NB4 (cell line): ENCODE data around the gene SPATA20.

Experiments used
- MYC ChIP-seq: IDR thresholded peaks from 2 replicates; pipeline ENCODE4 v1.6.1; 2011; ENCODE audit warnings: low read depth, low read length
- POLR2A ChIP-seq: IDR thresholded peaks from 2 replicates; pipeline ENCODE4 v1.6.1; 2011; ENCODE audit warnings: mild to moderate bottlenecking; ENCODE audit not compliant: insufficient read length; ENCODE audit errors: extremely low read depth
- TF ChIP-seq, protein P1 (sequence below): IDR thresholded peaks from 2 replicates; pipeline ENCODE4 v1.6.1; 2011; ENCODE audit warnings: low read depth, low read length
- TF ChIP-seq, protein P2 (sequence below): IDR thresholded peaks from one replicate; pipeline ENCODE4 v1.5.1; 2012; ENCODE audit warnings: low read depth, low read length

DNA sequence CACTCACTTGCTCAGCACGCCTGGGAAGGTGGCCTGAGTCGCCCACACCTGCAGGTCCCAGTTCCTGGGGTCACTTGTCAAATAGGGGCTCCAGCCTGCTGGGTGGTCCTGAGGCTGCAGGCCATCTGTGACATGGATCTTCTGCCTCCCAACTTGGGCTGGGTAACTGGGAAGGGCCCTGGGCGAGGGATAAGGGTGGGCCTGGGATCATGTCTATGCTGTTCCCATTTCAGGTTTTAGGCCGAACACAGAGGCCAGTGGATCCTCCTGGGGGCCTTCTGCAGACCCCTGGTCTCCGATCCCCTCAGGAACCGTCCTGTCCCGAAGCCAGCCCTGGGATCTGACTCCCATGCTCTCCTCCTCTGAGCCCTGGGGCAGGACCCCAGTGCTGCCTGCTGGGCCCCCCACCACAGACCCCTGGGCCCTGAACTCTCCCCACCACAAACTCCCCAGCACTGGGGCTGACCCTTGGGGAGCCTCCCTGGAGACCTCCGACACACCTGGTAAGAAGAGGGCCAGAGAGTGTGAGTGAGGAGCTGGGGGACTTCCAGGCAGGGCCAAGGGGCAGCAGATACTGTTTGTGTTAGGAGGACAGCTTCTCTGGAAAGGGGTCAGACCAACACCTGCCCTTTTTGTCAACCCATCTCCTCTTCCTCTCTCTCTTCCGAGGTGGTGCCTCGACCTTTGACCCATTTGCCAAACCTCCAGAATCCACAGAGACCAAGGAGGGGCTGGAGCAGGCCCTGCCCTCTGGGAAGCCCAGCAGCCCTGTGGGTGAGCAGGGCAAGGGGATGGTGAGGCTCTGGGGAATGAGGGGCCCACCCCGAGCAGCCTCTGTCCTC is 6.2 kb upstream of the SPATA20 start:
- TF ChIP-seq, protein P1, sequence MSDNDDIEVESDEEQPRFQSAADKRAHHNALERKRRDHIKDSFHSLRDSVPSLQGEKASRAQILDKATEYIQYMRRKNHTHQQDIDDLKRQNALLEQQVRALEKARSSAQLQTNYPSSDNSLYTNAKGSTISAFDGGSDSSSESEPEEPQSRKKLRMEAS, result no peak
- TF ChIP-seq POLR2A, result no peak
- TF ChIP-seq, protein P2, sequence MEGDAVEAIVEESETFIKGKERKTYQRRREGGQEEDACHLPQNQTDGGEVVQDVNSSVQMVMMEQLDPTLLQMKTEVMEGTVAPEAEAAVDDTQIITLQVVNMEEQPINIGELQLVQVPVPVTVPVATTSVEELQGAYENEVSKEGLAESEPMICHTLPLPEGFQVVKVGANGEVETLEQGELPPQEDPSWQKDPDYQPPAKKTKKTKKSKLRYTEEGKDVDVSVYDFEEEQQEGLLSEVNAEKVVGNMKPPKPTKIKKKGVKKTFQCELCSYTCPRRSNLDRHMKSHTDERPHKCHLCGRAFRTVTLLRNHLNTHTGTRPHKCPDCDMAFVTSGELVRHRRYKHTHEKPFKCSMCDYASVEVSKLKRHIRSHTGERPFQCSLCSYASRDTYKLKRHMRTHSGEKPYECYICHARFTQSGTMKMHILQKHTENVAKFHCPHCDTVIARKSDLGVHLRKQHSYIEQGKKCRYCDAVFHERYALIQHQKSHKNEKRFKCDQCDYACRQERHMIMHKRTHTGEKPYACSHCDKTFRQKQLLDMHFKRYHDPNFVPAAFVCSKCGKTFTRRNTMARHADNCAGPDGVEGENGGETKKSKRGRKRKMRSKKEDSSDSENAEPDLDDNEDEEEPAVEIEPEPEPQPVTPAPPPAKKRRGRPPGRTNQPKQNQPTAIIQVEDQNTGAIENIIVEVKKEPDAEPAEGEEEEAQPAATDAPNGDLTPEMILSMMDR, result no peak
- no peak for TF ChIP-seq MYC
